SK-N-SH (cell line): Measurements from ENCODE around the gene MRGPRE. TPM values are rescaled to one million over a fixed set of nuclear protein-coding genes. Genes with fewer than 3 reads are reported as not detected.

Source experiments
- CTCF ChIA-PET: fragments of 300-600, 350-600 bp; formaldehyde crosslinking; extraction: SDS; loops from one replicate; lab custom pipeline; 2021; lab: Yijun Ruan, JAX
- POLR2A ChIA-PET: fragments of 350-600 bp; sonication (Branson Sonifier 250); formaldehyde crosslinking; extraction: SDS; loops from one replicate; lab custom pipeline; 2020; ENCODE audit warnings: antibody characterized with exemption, inconsistent platforms; lab: Yijun Ruan, JAX
- DNase-seq: peaks from one replicate; pipeline ENCODE4 v3.0.0; 2012
- H2AFZ ChIP-seq: fragments of 200-600 bp; sonication (generic); 2 replicates; pipeline ENCODE4 v1.8.1; 2016; ENCODE audit warnings: antibody characterized with exemption, mild to moderate bottlenecking, low read depth
- H3F3A ChIP-seq: fragments of 200-600 bp; sonication (generic); replicated peaks from 2 replicates; pipeline ENCODE3; 2016; ENCODE audit warnings: antibody characterized with exemption, mild to moderate bottlenecking; ENCODE audit not compliant: insufficient read depth
- H3K27ac ChIP-seq, 2 experiments: fragments of 200-500 bp in 1 of 2; fragments of 200-600 bp in 1 of 2; sonication (Bioruptor generic) in 1 of 2; sonication (generic), shearing (Covaris generic) in 1 of 2; 2 replicates each; pipeline versions ENCODE4 v1.5.1 to v1.6.1; 2014 to 2016; ENCODE audit warnings: low read depth in 2 of 2, inconsistent platforms in 1 of 2, low read length in 1 of 2, mild to moderate bottlenecking in 1 of 2, mixed read lengths in 1 of 2
- H3K27me3 ChIP-seq: fragments of 200-600 bp; sonication (generic), shearing (Covaris generic); 2 replicates; pipeline ENCODE4 v1.6.1; 2016; ENCODE audit warnings: mixed run types; ENCODE audit not compliant: insufficient read depth
- H3K36me3 ChIP-seq, 2 experiments: fragments of 200-500 bp in 1 of 2; fragments of 200-600 bp in 1 of 2; sonication (Bioruptor generic) in 1 of 2; sonication (generic) in 1 of 2; replicated peaks in 1 of 2; 2 replicates each; pipeline versions ENCODE3 to v1.5.1; 2014 to 2016; ENCODE audit warnings: low read length in 1 of 2, mild to moderate bottlenecking in 1 of 2; ENCODE audit not compliant: insufficient read depth in 2 of 2, control insufficient read depth in 1 of 2
- H3K4me1 ChIP-seq, 2 experiments: fragments of 200-500 bp in 1 of 2; fragments of 200-600 bp in 1 of 2; sonication (Bioruptor generic) in 1 of 2; sonication (generic), shearing (Covaris generic) in 1 of 2; 2 replicates each; pipeline versions ENCODE4 v1.5.1 to v1.6.1; 2014 to 2016; ENCODE audit warnings: low read depth in 1 of 2, low read length in 1 of 2, mixed run types in 1 of 2; ENCODE audit not compliant: insufficient read depth in 2 of 2, control insufficient read depth in 1 of 2
- H3K4me2 ChIP-seq: fragments of 200-600 bp; sonication (generic), shearing (Covaris generic); 2 replicates; pipeline ENCODE4 v1.6.1; 2017; ENCODE audit warnings: mixed run types
- H3K4me3 ChIP-seq, 2 experiments: fragments of 200-500 bp in 1 of 2; fragments of 200-600 bp in 1 of 2; sonication (Bioruptor generic) in 1 of 2; sonication (generic), shearing (Covaris generic) in 1 of 2; 2 replicates each; pipeline versions ENCODE4 v1.5.1 to v1.8.1; 2014 to 2016; ENCODE audit warnings: low read depth in 2 of 2, inconsistent platforms in 1 of 2, low read length in 1 of 2, mild to moderate bottlenecking in 1 of 2, mixed read lengths in 1 of 2, moderate library complexity in 1 of 2
- H3K79me2 ChIP-seq: fragments of 200-600 bp; sonication (generic); 2 replicates; pipeline ENCODE4 v1.8.1; 2017; ENCODE audit warnings: mild to moderate bottlenecking; ENCODE audit not compliant: insufficient read depth
- H3K9ac ChIP-seq: fragments of 200-600 bp; sonication (generic); 2 replicates; pipeline ENCODE4 v1.6.1; 2017; ENCODE audit warnings: mixed run types
- H3K9me2 ChIP-seq: fragments of 200-600 bp; sonication (generic); 2 replicates; pipeline ENCODE4 v1.6.1; 2017; ENCODE audit warnings: mixed run types
- H3K9me3 ChIP-seq: fragments of 200-600 bp; sonication (generic); 2 replicates; pipeline ENCODE4 v1.6.1; 2017; ENCODE audit warnings: mixed run types, mild to moderate bottlenecking, moderate library complexity
- H4K20me1 ChIP-seq: fragments of 200-600 bp; sonication (generic); 2 replicates; pipeline ENCODE4 v1.6.1; 2017; ENCODE audit warnings: mild to moderate bottlenecking, mixed run types; ENCODE audit not compliant: insufficient read depth
- FOSL2 ChIP-seq: IDR thresholded peaks from 2 replicates; pipeline ENCODE4 v1.4.0; 2012; ENCODE audit warnings: low read depth, mild to moderate bottlenecking, moderate library complexity, borderline replicate concordance
- GABPA ChIP-seq: IDR thresholded peaks from 2 replicates; pipeline ENCODE4 v1.4.0; 2012; ENCODE audit warnings: low read depth, mild to moderate bottlenecking
- MEF2A ChIP-seq: IDR thresholded peaks from 2 replicates; pipeline ENCODE4 v1.4.0; 2012; ENCODE audit warnings: low read depth, borderline replicate concordance
- MXI1 ChIP-seq: IDR thresholded peaks from 2 replicates; pipeline ENCODE4 v1.6.1; 2012; ENCODE audit warnings: mild to moderate bottlenecking, low read depth, low read length, improper control_type of control experiment
- NRF1 ChIP-seq: IDR thresholded peaks from 2 replicates; pipeline ENCODE4 v1.6.1; 2012; ENCODE audit warnings: low read depth, mild to moderate bottlenecking, low read length
- POLR2AphosphoS5 ChIP-seq: IDR thresholded peaks from 2 replicates; pipeline ENCODE4 v1.6.1; 2012; ENCODE audit warnings: low read depth, low read length
- RAD21 ChIP-seq: IDR thresholded peaks from 2 replicates; pipeline ENCODE4 v1.6.1; 2012; ENCODE audit warnings: mild to moderate bottlenecking, low read length
- RXRA ChIP-seq: IDR thresholded peaks from 2 replicates; pipeline ENCODE4 v1.4.0; 2012; ENCODE audit warnings: low read depth, mild to moderate bottlenecking, borderline replicate concordance
- TCF12 ChIP-seq: IDR thresholded peaks from 2 replicates; pipeline ENCODE4 v1.4.0; 2012
- WGBS: methylation state at CpG from one replicate; pipeline ENCODE4 v1.1.6; 2017; ENCODE audit warnings: low lambda C conversion rate; 5-methylcytosine and 5-hydroxymethylcytosine counted together
- polyA plus RNA-seq, 3 experiments: library from polyadenylated mRNA; depleted of rRNA; stranded (reverse); fragments of >200 nt; gene quantifications; 2 replicates each; pipeline ENCODE4 v1.2.3, GENCODE V29; 2012
- TF ChIP-seq, protein P1 (sequence below): fragments of 150-350 bp; IDR thresholded peaks from 2 replicates; pipeline ENCODE4 v1.6.1; 2017; ENCODE audit warnings: antibody characterized with exemption, low read length, low read depth, borderline replicate concordance
- TF ChIP-seq, protein P2 (sequence below): IDR thresholded peaks from 2 replicates; pipeline ENCODE4 v1.4.0; 2012; ENCODE audit warnings: low read depth, borderline replicate concordance

Gene MRGPRE
- polyA plus RNA-seq, 1 of the 3 experiments (the other 2 are of a cell fraction) = not detected

DNA sequence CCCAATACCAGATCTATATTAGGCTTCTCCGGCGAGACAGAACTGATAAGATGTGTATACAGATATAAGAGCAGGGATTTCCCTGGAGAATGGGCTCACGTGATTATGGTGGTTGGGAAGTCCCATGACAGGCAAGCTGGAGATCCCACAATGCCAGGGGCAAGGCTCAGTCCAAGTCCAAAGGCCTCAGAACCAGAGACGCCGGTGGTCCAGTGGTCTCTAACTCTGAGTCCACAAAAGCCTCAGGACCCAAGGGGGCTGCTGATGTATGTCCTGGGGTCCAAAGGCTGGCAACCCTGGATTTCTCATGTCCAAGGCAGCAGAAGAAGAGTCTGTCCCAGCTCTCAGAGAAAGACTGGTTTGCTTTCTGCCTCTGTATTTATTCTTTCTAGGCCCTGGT, 51.3 kb downstream of the MRGPRE start:
- no peaks in the 10 kb centered on the region for H3F3A ChIP-seq
- WGBS = 63% methylated on average over 3 of the region's 5 CpGs
- no peak for DNase-seq

DNA sequence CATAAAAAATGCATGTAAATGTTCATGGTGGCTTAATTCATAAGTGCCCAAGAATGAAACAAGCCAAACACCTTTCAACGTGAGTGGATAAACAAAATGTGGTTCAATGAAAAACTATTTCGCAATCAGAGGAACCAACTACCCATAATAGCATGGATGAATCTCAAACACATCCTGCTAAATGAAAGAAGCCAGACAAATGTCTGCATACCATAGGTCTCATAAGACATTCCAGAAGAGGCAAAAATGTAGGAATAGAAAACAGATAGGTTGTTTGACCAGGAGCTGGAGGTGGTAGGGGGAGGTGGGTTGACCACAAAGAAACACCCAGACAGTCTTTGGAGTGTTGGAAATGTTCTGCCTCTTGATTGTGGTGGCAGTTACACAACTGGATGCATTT, 53.9 kb downstream of the MRGPRE start:
- Histone ChIP-seq H3K4me2 (no peak overlapping the region), H3F3A (no peaks in the 10 kb centered on the region), H3K36me3 (no peaks in the 10 kb centered on the region), H3K27me3 (no peaks in the 10 kb centered on the region), H4K20me1 (no peaks in the 10 kb centered on the region), H3K4me3 (no peak overlapping the region), H3K9ac (no peak overlapping the region), H3K4me1 (no peaks in the 10 kb centered on the region), H3K9me3 (peaks cover 5% of the 10 kb centered on the region; the same call in 1 of the 2 replicates), H3K79me2 (no peaks in the 10 kb centered on the region), H2AFZ (no peak overlapping the region), H3K9me2 (no peaks in the 10 kb centered on the region), H3K27ac (no peak overlapping the region)
- ChIA-PET CTCF (no interaction called here), POLR2A (no interaction called here)
- TF ChIP-seq GABPA (no peak), RXRA (no peak), POLR2AphosphoS5 (no peak), MEF2A (no peak), TCF12 (peak; percentile 22; the same call in 1 of the 2 replicates), RAD21 (no peak)
- TF ChIP-seq, protein P1, sequence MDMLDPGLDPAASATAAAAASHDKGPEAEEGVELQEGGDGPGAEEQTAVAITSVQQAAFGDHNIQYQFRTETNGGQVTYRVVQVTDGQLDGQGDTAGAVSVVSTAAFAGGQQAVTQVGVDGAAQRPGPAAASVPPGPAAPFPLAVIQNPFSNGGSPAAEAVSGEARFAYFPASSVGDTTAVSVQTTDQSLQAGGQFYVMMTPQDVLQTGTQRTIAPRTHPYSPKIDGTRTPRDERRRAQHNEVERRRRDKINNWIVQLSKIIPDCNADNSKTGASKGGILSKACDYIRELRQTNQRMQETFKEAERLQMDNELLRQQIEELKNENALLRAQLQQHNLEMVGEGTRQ = no peak
- WGBS = 17% methylated on average over 2 of the region's 2 CpGs
- DNase-seq = no peak

More for the DNA sequence above, 51.3 kb downstream of the MRGPRE start:
- Histone ChIP-seq H3K4me3 (no peak overlapping the region), H3K27ac (no peak overlapping the region), H4K20me1 (no peaks in the 10 kb centered on the region), H3K4me1 (no peaks in the 10 kb centered on the region), H3K27me3 (no peaks in the 10 kb centered on the region), H2AFZ (no peak overlapping the region), H3K9ac (no peak overlapping the region), H3K79me2 (no peaks in the 10 kb centered on the region), H3K9me3 (peaks cover 5% of the 10 kb centered on the region; the same call in 1 of the 2 replicates), H3K9me2 (no peaks in the 10 kb centered on the region), H3K36me3 (no peaks in the 10 kb centered on the region), H3K4me2 (no peak overlapping the region)
- ChIA-PET CTCF (no interaction called here), POLR2A (no interaction called here)
- TF ChIP-seq, protein P1 = no peak
- TF ChIP-seq NRF1 (no peak), FOSL2 (no peak), MEF2A (no peak), MXI1 (no peak), GABPA (no peak)
- TF ChIP-seq, protein P2, sequence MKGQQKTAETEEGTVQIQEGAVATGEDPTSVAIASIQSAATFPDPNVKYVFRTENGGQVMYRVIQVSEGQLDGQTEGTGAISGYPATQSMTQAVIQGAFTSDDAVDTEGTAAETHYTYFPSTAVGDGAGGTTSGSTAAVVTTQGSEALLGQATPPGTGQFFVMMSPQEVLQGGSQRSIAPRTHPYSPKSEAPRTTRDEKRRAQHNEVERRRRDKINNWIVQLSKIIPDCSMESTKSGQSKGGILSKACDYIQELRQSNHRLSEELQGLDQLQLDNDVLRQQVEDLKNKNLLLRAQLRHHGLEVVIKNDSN = no peak
